Endodermal cell (in vitro differentiated cells): ENCODE results near the gene CIP2A. TPM values are rescaled to one million over a fixed set of nuclear protein-coding genes. Genes with fewer than 3 reads are reported as not detected.

ENCODE experiments used
- DNase-seq: peaks from one replicate; pipeline ENCODE4 v3.0.0-alpha.2; 2017
- H3K27ac ChIP-seq: 2 replicates; pipeline ENCODE4 v1.5.1; 2013; ENCODE audit warnings: mild to moderate bottlenecking, low read depth, low read length, moderate library complexity
- H3K27me3 ChIP-seq: 2 replicates; pipeline ENCODE4 v1.6.1; 2013; ENCODE audit warnings: mild to moderate bottlenecking, low read length, moderate library complexity; ENCODE audit not compliant: insufficient read depth, control insufficient read depth, poor library complexity, severe bottlenecking
- H3K36me3 ChIP-seq: 2 replicates; pipeline ENCODE4 v1.7.0; 2013; ENCODE audit warnings: mild to moderate bottlenecking, low read length, moderate library complexity; ENCODE audit not compliant: control insufficient read depth, insufficient read depth
- H3K4me1 ChIP-seq: one replicate; pipeline ENCODE4 v1.7.0; 2013; ENCODE audit warnings: low read length; ENCODE audit not compliant: control insufficient read depth, insufficient read depth
- H3K4me3 ChIP-seq: 2 replicates; pipeline ENCODE4 v1.5.1; 2013; ENCODE audit warnings: mild to moderate bottlenecking, low read length, moderate library complexity
- H3K9ac ChIP-seq: 2 replicates; pipeline ENCODE4 v1.6.1; 2013; ENCODE audit warnings: mild to moderate bottlenecking, low read length, moderate library complexity; ENCODE audit not compliant: poor library complexity, severe bottlenecking; ENCODE audit errors: extremely low read depth
- H3K9me3 ChIP-seq: 2 replicates; pipeline ENCODE4 v1.6.1; 2013; ENCODE audit warnings: mild to moderate bottlenecking, low read length, moderate library complexity; ENCODE audit not compliant: control insufficient read depth
- H3K27ac Mint-ChIP-seq: 2 replicates; pipeline ENCODE4 v1.8.0; 2020; ENCODE audit warnings: mixed read lengths
- H3K27me3 Mint-ChIP-seq: 2 replicates; pipeline ENCODE4 v1.8.0; 2021; ENCODE audit warnings: mild to moderate bottlenecking, mixed read lengths; ENCODE audit not compliant: insufficient read depth
- H3K36me3 Mint-ChIP-seq: 2 replicates; pipeline ENCODE4 v1.8.0; 2020; ENCODE audit warnings: low read depth, mixed read lengths
- H3K4me1 Mint-ChIP-seq: 2 replicates; pipeline ENCODE4 v1.8.0; 2020; ENCODE audit warnings: mixed read lengths
- H3K4me3 Mint-ChIP-seq: 2 replicates; pipeline ENCODE4 v1.8.0; 2020; ENCODE audit warnings: mild to moderate bottlenecking, moderate library complexity, mixed read lengths
- H3K9me3 Mint-ChIP-seq: 2 replicates; pipeline ENCODE4 v1.8.0; 2020; ENCODE audit warnings: mild to moderate bottlenecking, mixed read lengths
- WGBS, 2 experiments: methylation state at CpG; one replicate each; pipeline versions ENCODE4 v1.1.5 to v1.1.7; 2013; ENCODE audit warnings: missing lambda C conversion rate in 2 of 2, mixed read lengths in 1 of 2; ENCODE audit not compliant: insufficient coverage in 1 of 2, insufficient read length in 1 of 2; 5-methylcytosine and 5-hydroxymethylcytosine counted together
- total RNA-seq, 2 donors: library from RNA; stranded (reverse); fragmentation: NEBNext Ultra II Directional in 1 of 2; extraction: Animal tissue kit (Norgen Biotek cat#: 25700) in 1 of 2; gene quantifications; 2 replicates in 1 of 2; 3 replicates in 1 of 2; pipeline ENCODE4 v1.2.1, GENCODE V29; 2021
- TF ChIP-seq, protein P1 (sequence below): fragments of 200-600 bp; sonication (generic); conservative IDR thresholded peaks from 2 replicates; pipeline ENCODE4 v1.5.0; 2021; ENCODE audit warnings: antibody characterized with exemption, mild to moderate bottlenecking

CIP2A gene
- total RNA-seq, 2 donors from 2014 or later = 30.3 to 43.6 TPM

GRCh38 chr3:108599677-108600409 lies 10.6 kb upstream of the CIP2A start:
- Histone ChIP-seq H3K4me1 (peaks cover 18% of the 10 kb centered on the region), H3K36me3 (no peaks in the 10 kb centered on the region), H3K9me3 (peaks cover 17% of the 10 kb centered on the region), H3K27ac (no peak overlapping the region), H3K27me3 (no peaks in the 10 kb centered on the region), H3K9ac (no peak overlapping the region), H3K4me3 (no peak overlapping the region)
- no peaks in the 10 kb centered on the region for H3K27me3 Mint-ChIP-seq
- peaks cover 13% of the 10 kb centered on the region for H3K9me3 Mint-ChIP-seq
- TF ChIP-seq, protein P1, sequence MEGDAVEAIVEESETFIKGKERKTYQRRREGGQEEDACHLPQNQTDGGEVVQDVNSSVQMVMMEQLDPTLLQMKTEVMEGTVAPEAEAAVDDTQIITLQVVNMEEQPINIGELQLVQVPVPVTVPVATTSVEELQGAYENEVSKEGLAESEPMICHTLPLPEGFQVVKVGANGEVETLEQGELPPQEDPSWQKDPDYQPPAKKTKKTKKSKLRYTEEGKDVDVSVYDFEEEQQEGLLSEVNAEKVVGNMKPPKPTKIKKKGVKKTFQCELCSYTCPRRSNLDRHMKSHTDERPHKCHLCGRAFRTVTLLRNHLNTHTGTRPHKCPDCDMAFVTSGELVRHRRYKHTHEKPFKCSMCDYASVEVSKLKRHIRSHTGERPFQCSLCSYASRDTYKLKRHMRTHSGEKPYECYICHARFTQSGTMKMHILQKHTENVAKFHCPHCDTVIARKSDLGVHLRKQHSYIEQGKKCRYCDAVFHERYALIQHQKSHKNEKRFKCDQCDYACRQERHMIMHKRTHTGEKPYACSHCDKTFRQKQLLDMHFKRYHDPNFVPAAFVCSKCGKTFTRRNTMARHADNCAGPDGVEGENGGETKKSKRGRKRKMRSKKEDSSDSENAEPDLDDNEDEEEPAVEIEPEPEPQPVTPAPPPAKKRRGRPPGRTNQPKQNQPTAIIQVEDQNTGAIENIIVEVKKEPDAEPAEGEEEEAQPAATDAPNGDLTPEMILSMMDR = no peak
- WGBS, 2 experiments = 100% methylated on average over 1 of the region's 1 CpG; no CpG with 5 or more reads in 1 of the 2 experiments
- H3K36me3 Mint-ChIP-seq = peaks cover 11% of the 10 kb centered on the region
- H3K4me1 Mint-ChIP-seq = peaks cover 18% of the 10 kb centered on the region
- no peak for DNase-seq
- no peak overlapping the region for H3K27ac Mint-ChIP-seq
- no peak overlapping the region for H3K4me3 Mint-ChIP-seq

DNA sequence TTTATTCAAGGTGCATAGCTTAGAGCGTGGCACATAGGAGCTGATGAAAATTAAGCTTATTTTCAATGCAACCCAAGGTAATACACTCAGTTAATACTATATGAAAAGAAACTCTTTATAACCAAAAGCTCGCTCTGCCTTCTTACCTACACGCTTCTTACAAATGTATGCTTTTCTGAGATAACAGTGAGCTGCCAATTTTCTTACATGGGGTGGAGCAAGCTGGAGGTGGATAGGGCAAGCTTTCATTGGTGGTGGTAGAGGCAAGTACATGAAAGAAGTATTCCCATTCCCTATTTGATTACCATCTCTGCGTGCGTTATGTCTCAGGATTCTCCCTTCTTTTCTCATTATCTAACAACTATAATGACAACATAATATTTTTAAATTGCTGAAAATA lies 9.1 kb upstream of the CIP2A start:
- H3K4me1 Mint-ChIP-seq = peaks cover 12% of the 10 kb centered on the region
- peaks cover 13% of the 10 kb centered on the region for H3K9me3 Mint-ChIP-seq
- H3K36me3 Mint-ChIP-seq = peaks cover 11% of the 10 kb centered on the region
- TF ChIP-seq, protein P1 = no peak
- Histone ChIP-seq H3K9ac (no peak overlapping the region), H3K27ac (no peak overlapping the region), H3K4me1 (peaks cover 11% of the 10 kb centered on the region), H3K4me3 (no peak overlapping the region), H3K27me3 (no peaks in the 10 kb centered on the region), H3K9me3 (peaks cover 17% of the 10 kb centered on the region), H3K36me3 (no peaks in the 10 kb centered on the region)
- H3K27me3 Mint-ChIP-seq = no peaks in the 10 kb centered on the region
- no peak overlapping the region for H3K27ac Mint-ChIP-seq
- WGBS, 2 experiments = 96% methylated on average over 4 of the region's 5 CpGs; no CpG with 5 or more reads in 1 of the 2 experiments
- no peak for DNase-seq
- no peak overlapping the region for H3K4me3 Mint-ChIP-seq

DNA sequence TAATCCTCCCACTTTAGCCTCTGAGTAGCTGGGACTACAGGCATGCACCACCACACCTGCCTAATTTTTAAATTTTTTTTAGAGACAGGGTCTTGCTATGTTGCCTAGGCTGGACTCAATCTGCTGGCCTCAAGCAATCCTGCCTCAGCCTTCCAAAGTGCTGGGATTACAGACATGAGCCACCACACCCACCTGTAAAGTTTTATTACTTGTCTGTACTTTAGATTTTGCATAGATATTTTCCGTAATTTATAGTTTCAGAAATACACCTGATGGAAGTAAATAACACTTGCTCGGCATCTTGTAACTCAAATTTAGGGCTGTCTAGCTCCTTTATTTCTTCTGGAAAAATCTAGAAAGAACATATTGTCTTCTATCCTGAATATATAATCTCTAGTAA lies 6.1 kb upstream of the CIP2A start:
- TF ChIP-seq, protein P1 = no peak
- H3K27ac ChIP-seq = no peak overlapping the region
- H3K4me1 Mint-ChIP-seq = peaks cover 5% of the 10 kb centered on the region
- H3K4me3 Mint-ChIP-seq = no peak overlapping the region
- H3K27ac Mint-ChIP-seq = no peak overlapping the region
- no peak overlapping the region for H3K9ac ChIP-seq
- no peaks in the 10 kb centered on the region for H3K9me3 Mint-ChIP-seq
- no peaks in the 10 kb centered on the region for H3K27me3 Mint-ChIP-seq
- no peaks in the 10 kb centered on the region for H3K36me3 Mint-ChIP-seq
- no peaks in the 10 kb centered on the region for H3K27me3 ChIP-seq
- no peak for DNase-seq
- H3K36me3 ChIP-seq = no peaks in the 10 kb centered on the region
- H3K9me3 ChIP-seq = no peaks in the 10 kb centered on the region
- no peak overlapping the region for H3K4me3 ChIP-seq
- H3K4me1 ChIP-seq = peaks cover 2% of the 10 kb centered on the region
- WGBS, 2 experiments = 100% methylated on average over 2 of the region's 2 CpGs; no CpG with 5 or more reads in 1 of the 2 experiments
